ENCODE measurements around the gene B9D1. TPM values are rescaled to one million over a fixed set of nuclear protein-coding genes. Genes with fewer than 3 reads are reported as not detected.

B9D1 gene
- polyA plus RNA-seq, 3 donors: 1.0 TPM; not detected in 2

- peaks cover 27 to 29% of the 10 kb centered on the region in 2 donors for H3K36me3 Mint-ChIP-seq
- Histone ChIP-seq H3K4me3 (replicated peaks in 1 of 3; ENCODE audit: low read depth in 2 of 3, low read length in 3 of 3) (no peak overlapping the region), H2AFZ (ENCODE audit: insufficient read depth, low read depth, low read length, poor library complexity, severe bottlenecking) (peak overlapping the region; percentile 27), H4K20me1 (ENCODE audit: insufficient read depth, low read length) (no peaks in the 10 kb centered on the region), H3K9me3 (replicated peaks in 1 of 2; ENCODE audit: control insufficient read depth in 1 of 2, insufficient read depth in 1 of 2, low read length in 2 of 2) (no peaks in the 10 kb centered on the region), H3K9ac (ENCODE audit: insufficient read depth, low read length, poor library complexity, severe bottlenecking) (peak overlapping the region; percentile 45), H3K4me1 (ENCODE audit: control insufficient read depth in 1 of 2, insufficient read depth in 2 of 2, low read length in 2 of 2) (peaks cover 64 to 69% of the 10 kb centered on the region in 2 donors), H3K27me3 (ENCODE audit: control insufficient read depth in 2 of 2, insufficient read depth in 2 of 2, low read length in 2 of 2) (no peaks in the 10 kb centered on the region), H3K36me3 (replicated peaks in 1 of 2; ENCODE audit: control insufficient read depth in 1 of 2, insufficient read depth in 2 of 2, low read length in 2 of 2) (peaks cover 15 to 16% of the 10 kb centered on the region in 2 donors), H3K79me2 (ENCODE audit: insufficient read depth, low read length) (no peaks in the 10 kb centered on the region), H3K4me2 (replicated peaks; ENCODE audit: extremely low read depth, low read length, poor library complexity, severe bottlenecking) (no peak overlapping the region), H3K27ac (ENCODE audit: low read depth in 1 of 2, low read length in 2 of 2) (peak overlapping the region in 1 of 2 donors; percentile 3)
- peak overlapping the region in 1 of 2 donors; percentile 58 for H3K4me3 Mint-ChIP-seq
- peaks cover 70% of the 10 kb centered on the region for H3K4me1 Mint-ChIP-seq
- H3K27me3 Mint-ChIP-seq (ENCODE audit: low read depth in 3 of 3): peaks cover 0 to 9% (median 2%) of the 10 kb centered on the region in 3 donors
- TF ChIP-seq CTCF (IDR thresholded peaks at IDR 0.05): no peak
- peak overlapping the region in 6 of 7 donors; percentile 37 to 98 (median 97) for H3K27ac Mint-ChIP-seq
- WGBS (ENCODE audit: insufficient coverage): no CpG with 5 or more reads among the region's 2 CpGs
- intact Hi-C loops (cut with micrococcal nuclease): no loop called here
- no peak for DNase-seq
- H3K9me3 Mint-ChIP-seq: peaks cover 0 to 2% (median 0%) of the 10 kb centered on the region in 7 donors
These were observed 25.5 kb upstream of the B9D1 start for GRCh38 chr17:19387921-19388521.

GRCh38 chr17:19386974-19387920, 24.7 kb upstream of the B9D1 start, which contains the start of gene MFAP4:
MFAP4 (minus strand) TSS chr17:19387190; CDS start chr17:19387155, 35 bp downstream.
- Mint-ChIP-seq H3K27me3 (ENCODE audit: low read depth in 3 of 3) (peaks cover 0 to 7% (median 2%) of the 10 kb centered on the region in 3 donors), H3K4me3 (peak within 1 kb of the TSS; percentile 39 to 60), H3K9me3 (peaks cover 0 to 2% (median 0%) of the 10 kb centered on the region in 7 donors), H3K4me1 (peaks cover 70% of the 10 kb centered on the region), H3K27ac (peak within 1 kb of the TSS; percentile 94 to 98 (median 97)), H3K36me3 (peaks cover 34 to 36% of the 10 kb centered on the region in 2 donors)
- H2AFZ ChIP-seq (ENCODE audit: insufficient read depth, low read depth, low read length, poor library complexity, severe bottlenecking): peak within 1 kb of the TSS; percentile 27
- H3K27ac ChIP-seq (ENCODE audit: low read depth in 1 of 2, low read length in 2 of 2): peak within 1 kb of the TSS; percentile 71 to 85
- WGBS (ENCODE audit: insufficient coverage): 9% methylated on average over 13 of the region's 22 CpGs
- no peak for TF ChIP-seq CTCF (IDR thresholded peaks at IDR 0.05)
- H3K79me2 ChIP-seq (ENCODE audit: insufficient read depth, low read length): peaks cover 5% of the 10 kb centered on the region
- H3K36me3 ChIP-seq (replicated peaks in 1 of 2; ENCODE audit: control insufficient read depth in 1 of 2, insufficient read depth in 2 of 2, low read length in 2 of 2): peaks cover 23% of the 10 kb centered on the region in 2 donors
- peak within 1 kb of the TSS in 1 of 3 experiments; percentile 47 for H3K4me3 ChIP-seq (replicated peaks in 1 of 3; ENCODE audit: low read depth in 2 of 3, low read length in 3 of 3)
- H3K4me2 ChIP-seq (replicated peaks; ENCODE audit: extremely low read depth, low read length, poor library complexity, severe bottlenecking): peak within 1 kb of the TSS; percentile 62
- intact Hi-C loops (cut with micrococcal nuclease): loop anchor here in 1 of 2 donors (1.0 kb wide), 1 partner anchor 11 kb away; no protein-coding TSS in a partner anchor
- no peaks in the 10 kb centered on the region for H3K9me3 ChIP-seq (replicated peaks in 1 of 2; ENCODE audit: control insufficient read depth in 1 of 2, insufficient read depth in 1 of 2, low read length in 2 of 2)
- H3K27me3 ChIP-seq (ENCODE audit: control insufficient read depth in 2 of 2, insufficient read depth in 2 of 2, low read length in 2 of 2): no peaks in the 10 kb centered on the region
- H3K4me1 ChIP-seq (ENCODE audit: control insufficient read depth in 1 of 2, insufficient read depth in 2 of 2, low read length in 2 of 2): peaks cover 64 to 69% of the 10 kb centered on the region in 2 donors
- H4K20me1 ChIP-seq (ENCODE audit: insufficient read depth, low read length): no peaks in the 10 kb centered on the region
- H3K9ac ChIP-seq (ENCODE audit: insufficient read depth, low read length, poor library complexity, severe bottlenecking): peak within 1 kb of the TSS; percentile 47
- no peak for DNase-seq
